Smooth muscle cell (in vitro differentiated cells): ENCODE results near the gene GFI1. TPM values are rescaled to one million over a fixed set of nuclear protein-coding genes. Genes with fewer than 3 reads are reported as not detected.
A peak's percentile ranks its signal among the peaks of the same experiment; 100 is the strongest.

Experiments used
- DNase-seq: peaks from one replicate; lab custom pipeline; 2025; ENCODE audit not compliant: unreplicated experiment; lab: John Stamatoyannopoulos, UW
- H2AFZ ChIP-seq: fragments of 200-600 bp; sonication (generic); 2 replicates; pipeline ENCODE4 v1.6.0; 2016; ENCODE audit warnings: antibody characterized with exemption, low read depth, mild to moderate bottlenecking
- H3F3A ChIP-seq: fragments of 200-600 bp; sonication (generic); 2 replicates; pipeline ENCODE4 v1.6.0; 2017; ENCODE audit warnings: antibody characterized with exemption, low read depth
- H3K27ac ChIP-seq: fragments of 200-600 bp; sonication (generic); 2 replicates; pipeline ENCODE4 v1.5.1; 2016; ENCODE audit warnings: low read depth, mild to moderate bottlenecking
- H3K27me3 ChIP-seq: fragments of 200-600 bp; sonication (generic); 2 replicates; pipeline ENCODE4 v1.6.1; 2016; ENCODE audit warnings: low read depth, mild to moderate bottlenecking
- H3K36me3 ChIP-seq: fragments of 200-600 bp; sonication (generic); 2 replicates; pipeline ENCODE4 v1.5.1; 2016; ENCODE audit warnings: low read depth
- H3K4me1 ChIP-seq: fragments of 200-600 bp; sonication (generic); 2 replicates; pipeline ENCODE4 v1.5.1; 2016; ENCODE audit warnings: low read depth
- H3K4me2 ChIP-seq: fragments of 200-600 bp; sonication (generic); 2 replicates; pipeline ENCODE4 v1.6.0; 2016; ENCODE audit warnings: mild to moderate bottlenecking
- H3K4me3 ChIP-seq: fragments of 200-600 bp; sonication (generic); 2 replicates; pipeline ENCODE4 v1.5.1; 2016; ENCODE audit warnings: mild to moderate bottlenecking
- H3K79me2 ChIP-seq: fragments of 200-600 bp; sonication (generic); 2 replicates; pipeline ENCODE4 v1.6.0; 2016; ENCODE audit warnings: low read depth, mild to moderate bottlenecking
- H3K9ac ChIP-seq: fragments of 200-600 bp; sonication (generic); 2 replicates; pipeline ENCODE4 v1.6.0; 2016; ENCODE audit warnings: low read depth
- H3K9me3 ChIP-seq: fragments of 200-600 bp; sonication (generic); replicated peaks from 2 replicates; pipeline ENCODE4 v1.5.1; 2016; ENCODE audit warnings: low read depth
- H4K20me1 ChIP-seq: fragments of 200-600 bp; sonication (generic); 2 replicates; pipeline ENCODE4 v1.6.0; 2016; ENCODE audit warnings: low read depth
- CTCF ChIP-seq: fragments of 200-600 bp; sonication (generic); IDR thresholded peaks from 2 replicates; pipeline ENCODE4 v1.5.1; 2017; ENCODE audit warnings: borderline replicate concordance, mild to moderate bottlenecking, antibody characterized with exemption; ENCODE audit not compliant: insufficient read depth, poor library complexity, severe bottlenecking
- WGBS: methylation state at CpG from one replicate; pipeline ENCODE4 v1.1.7; 2016; ENCODE audit warnings: low lambda C conversion rate; 5-methylcytosine and 5-hydroxymethylcytosine counted together
- polyA plus RNA-seq: library from polyadenylated mRNA; unstranded; fragments of >200 nt; fragmentation: Nextera tagmentation; extraction: Ambion mirVana; gene quantifications from 2 replicates; pipeline ENCODE4 v1.2.1, GENCODE V29; 2016
- total RNA-seq: library from RNA; depleted of rRNA; stranded (reverse); fragments of >200 nt; gene quantifications from 2 replicates; pipeline ENCODE4 v1.2.3, GENCODE V29; 2014

GFI1 gene
- total and polyA plus RNA-seq, 2 experiments from 2014 or later, result 0.40 TPM; not detected in 1

GRCh38 chr1:92480200-92480812 lies 6.4 kb downstream of the GFI1 start:
- Histone ChIP-seq H2AFZ (no peak overlapping the region), H3K4me3 (no peak overlapping the region), H3K27ac (no peak overlapping the region), H3F3A (no peaks in the 10 kb centered on the region), H4K20me1 (peaks cover 11% of the 10 kb centered on the region), H3K4me2 (peak overlapping the region; percentile 93), H3K9ac (no peak overlapping the region), H3K4me1 (peaks cover 37% of the 10 kb centered on the region), H3K27me3 (peaks cover 99% of the 10 kb centered on the region), H3K36me3 (no peaks in the 10 kb centered on the region), H3K9me3 (no peaks in the 10 kb centered on the region), H3K79me2 (no peaks in the 10 kb centered on the region)
- no peak for DNase-seq
- TF ChIP-seq CTCF, result no peak
- WGBS, result 6% methylated on average over 59 of the region's 59 CpGs

- Histone ChIP-seq H4K20me1 (peaks cover 6% of the 10 kb centered on the region), H3F3A (no peaks in the 10 kb centered on the region), H2AFZ (no peak overlapping the region), H3K27ac (no peak overlapping the region), H3K4me3 (no peak overlapping the region), H3K27me3 (peaks cover 99% of the 10 kb centered on the region), H3K36me3 (no peaks in the 10 kb centered on the region), H3K4me2 (no peak overlapping the region), H3K79me2 (no peaks in the 10 kb centered on the region), H3K9ac (no peak overlapping the region), H3K9me3 (no peaks in the 10 kb centered on the region), H3K4me1 (peaks cover 30% of the 10 kb centered on the region)
- 75% methylated on average over 9 of the region's 9 CpGs for WGBS
- no peak for DNase-seq
- TF ChIP-seq CTCF, result no peak
These were observed 7.1 kb downstream of the GFI1 start for GRCh38 chr1:92479587-92479986.

GRCh38 chr1:92478393-92478792 lies 8.3 kb downstream of the GFI1 start:
- Histone ChIP-seq H3K9me3 (no peaks in the 10 kb centered on the region), H3K27me3 (peaks cover 99% of the 10 kb centered on the region), H3K36me3 (no peaks in the 10 kb centered on the region), H3F3A (no peaks in the 10 kb centered on the region), H3K4me2 (no peak overlapping the region), H3K79me2 (no peaks in the 10 kb centered on the region), H3K4me3 (no peak overlapping the region), H3K4me1 (peaks cover 20% of the 10 kb centered on the region), H3K9ac (no peak overlapping the region), H3K27ac (no peak overlapping the region), H4K20me1 (peaks cover 6% of the 10 kb centered on the region), H2AFZ (no peak overlapping the region)
- DNase-seq, result no peak
- TF ChIP-seq CTCF, result no peak
- WGBS, result 78% methylated on average over 3 of the region's 3 CpGs

- H3K9ac ChIP-seq, result no peak overlapping the region
- H3K4me1 ChIP-seq, result peaks cover 4% of the 10 kb centered on the region
- no peak overlapping the region for H2AFZ ChIP-seq
- H3K27me3 ChIP-seq, result peaks cover 94% of the 10 kb centered on the region
- 63% methylated on average over 12 of the region's 12 CpGs for WGBS
- no peaks in the 10 kb centered on the region for H4K20me1 ChIP-seq
- H3K4me2 ChIP-seq, result no peak overlapping the region
- H3K36me3 ChIP-seq, result no peaks in the 10 kb centered on the region
- no peaks in the 10 kb centered on the region for H3K9me3 ChIP-seq
- H3K79me2 ChIP-seq, result no peaks in the 10 kb centered on the region
- no peak for DNase-seq
- H3K27ac ChIP-seq, result no peak overlapping the region
- no peaks in the 10 kb centered on the region for H3F3A ChIP-seq
- TF ChIP-seq CTCF, result no peak
- H3K4me3 ChIP-seq, result no peak overlapping the region
These were observed 10.6 kb downstream of the GFI1 start for GRCh38 chr1:92476071-92476631.
